Endothelial cell of umbilical vein (primary cell): ENCODE results near the gene HNRNPH2. TPM values are rescaled to one million over a fixed set of nuclear protein-coding genes. Genes with fewer than 3 reads are reported as not detected.

Experiments used
- BruUV-seq: library from RNA; stranded (reverse); fragments of 400-500 nt; replicated peaks from 2 replicates; lab custom pipeline; 2021; lab: Mats Ljungman, UMichigan
- CTCF ChIA-PET: fragments of 300-600, 350-600 bp; sonication (Branson Sonifier 250); formaldehyde crosslinking; loops from one replicate; lab custom pipeline; 2021; ENCODE audit warnings: antibody characterized with exemption, inconsistent platforms; lab: Charles Lee
- POLR2A ChIA-PET: fragments of 300-600, 350-600 bp; sonication (Branson Sonifier 250); formaldehyde crosslinking; loops from one replicate; lab custom pipeline; 2021; ENCODE audit warnings: antibody characterized with exemption, inconsistent platforms; lab: Charles Lee
- DNase-seq: peaks from one replicate; pipeline ENCODE4 v3.0.0-alpha.2; 2011; ENCODE audit warnings: low read depth, low spot score
- FAIRE-seq: peaks from 2 replicates; lab custom pipeline; 2011; peaks lifted over from hg19 to GRCh38; lab: Jason Lieb, UNC
- H2AFZ ChIP-seq: 2 replicates; pipeline ENCODE4 v1.6.0; 2012; ENCODE audit warnings: low read depth, low read length, control low read depth, inconsistent platforms
- H3K27ac ChIP-seq: 2 replicates; pipeline ENCODE4 v1.5.1; 2011; ENCODE audit warnings: low read depth, mild to moderate bottlenecking, control low read depth, low read length, moderate library complexity; ENCODE audit not compliant: insufficient read depth
- H3K27me3 ChIP-seq, 2 experiments: 2 replicates each; pipeline versions ENCODE4 v1.6.0 to v1.6.1; 2011; ENCODE audit warnings: low read length in 2 of 2, mixed read lengths in 1 of 2; ENCODE audit not compliant: control insufficient read depth in 2 of 2, insufficient read depth in 2 of 2
- H3K36me3 ChIP-seq, 2 experiments: 2 replicates in 1 of 2; 3 replicates in 1 of 2; pipeline ENCODE4 v1.5.1; 2011; ENCODE audit warnings: low read length in 2 of 2, mild to moderate bottlenecking in 1 of 2, moderate library complexity in 1 of 2; ENCODE audit not compliant: control insufficient read depth in 2 of 2, insufficient read depth in 2 of 2; ENCODE audit errors: extremely low read depth in 1 of 2
- H3K4me1 ChIP-seq: 3 replicates; pipeline ENCODE4 v1.5.1; 2011; ENCODE audit warnings: mild to moderate bottlenecking, low read length; ENCODE audit not compliant: control insufficient read depth, insufficient read depth; ENCODE audit errors: extremely low read depth
- H3K4me2 ChIP-seq: 2 replicates; pipeline ENCODE4 v1.6.1; 2011; ENCODE audit warnings: low read length, control low read depth, mixed read lengths; ENCODE audit not compliant: insufficient read depth
- H3K4me3 ChIP-seq, 3 experiments: fragments of 200-600 bp in 1 of 3; sonication (generic), shearing (Covaris generic) in 1 of 3; replicated peaks in 1 of 3; 2 replicates each; pipeline ENCODE4 v1.5.1; 2011 to 2016; ENCODE audit warnings: control low read depth in 3 of 3, low read length in 3 of 3, mild to moderate bottlenecking in 2 of 3, inconsistent platforms in 1 of 3, low read depth in 1 of 3, moderate library complexity in 1 of 3; ENCODE audit not compliant: insufficient read depth in 1 of 3
- H3K79me2 ChIP-seq: 2 replicates; pipeline ENCODE4 v1.6.0; 2012; ENCODE audit warnings: low read length, inconsistent platforms; ENCODE audit not compliant: control insufficient read depth, insufficient read depth
- H3K9ac ChIP-seq: replicated peaks from 2 replicates; pipeline ENCODE3; 2011; ENCODE audit warnings: low read length, control low read depth; ENCODE audit not compliant: insufficient read depth; ENCODE audit errors: extremely low read depth
- H3K9me1 ChIP-seq: replicated peaks from 3 replicates; pipeline ENCODE4 v1.6.0; 2011; ENCODE audit warnings: mild to moderate bottlenecking, low read length; ENCODE audit not compliant: control insufficient read depth, insufficient read depth; ENCODE audit errors: extremely low read depth
- H3K9me3 ChIP-seq: replicated peaks from 2 replicates; pipeline ENCODE4 v1.5.1; 2012; ENCODE audit warnings: low read length, inconsistent platforms; ENCODE audit not compliant: control insufficient read depth, insufficient read depth
- H4K20me1 ChIP-seq: replicated peaks from 2 replicates; pipeline ENCODE3; 2011; ENCODE audit warnings: mild to moderate bottlenecking, low read length; ENCODE audit not compliant: control insufficient read depth, insufficient read depth; ENCODE audit errors: extremely low read depth
- CTCF ChIP-seq, 2 donors: IDR thresholded peaks; 1 replicate in 1 of 2; 2 replicates in 1 of 2; pipeline ENCODE4 v1.5.1; 2011; ENCODE audit warnings: low read length in 2 of 2, mild to moderate bottlenecking in 2 of 2, moderate library complexity in 2 of 2, control low read depth in 1 of 2, inconsistent platforms in 1 of 2, low read depth in 1 of 2; ENCODE audit not compliant: insufficient read depth in 1 of 2; ENCODE audit errors: extremely low read depth in 1 of 2
- EZH2 ChIP-seq: IDR thresholded peaks from 2 replicates; pipeline ENCODE4 v1.6.1; 2012; ENCODE audit warnings: borderline replicate concordance, low read depth, mild to moderate bottlenecking, moderate library complexity, low read length, inconsistent platforms; ENCODE audit not compliant: severe bottlenecking
- FOS ChIP-seq: IDR thresholded peaks from 2 replicates; pipeline ENCODE4 v1.6.1; 2011; ENCODE audit warnings: mild to moderate bottlenecking, low read length, moderate library complexity, borderline replicate concordance; ENCODE audit not compliant: insufficient read depth
- GATA2 ChIP-seq: IDR thresholded peaks from 2 replicates; pipeline ENCODE4 v1.7.0; 2011; ENCODE audit warnings: low read depth, mild to moderate bottlenecking, moderate library complexity, mixed read lengths, low read length; ENCODE audit not compliant: insufficient read length, insufficient read depth
- JUN ChIP-seq: IDR thresholded peaks from 2 replicates; pipeline ENCODE4 v1.6.1; 2011; ENCODE audit warnings: borderline replicate concordance, low read depth; ENCODE audit not compliant: insufficient read length, insufficient read depth
- MAX ChIP-seq: IDR thresholded peaks from 2 replicates; pipeline ENCODE4 v1.6.1; 2011; ENCODE audit not compliant: insufficient read depth, insufficient read length
- MYC ChIP-seq: IDR thresholded peaks from one replicate; pipeline ENCODE4 v1.6.1; 2011; ENCODE audit warnings: mild to moderate bottlenecking, low read depth, low read length
- POLR2A ChIP-seq: IDR thresholded peaks from 2 replicates; pipeline ENCODE4 v1.6.1; 2012; ENCODE audit warnings: low read depth, mild to moderate bottlenecking, control low read depth, low read length
- POLR2AphosphoS5 ChIP-seq: IDR thresholded peaks from 2 replicates; pipeline ENCODE4 v1.6.1; 2012; ENCODE audit warnings: low read depth, mild to moderate bottlenecking, control low read depth, low read length, moderate library complexity; ENCODE audit not compliant: insufficient read depth
- dilution Hi-C: fragments of 300-500 bp; cut with MboI; formaldehyde crosslinking; loops from one replicate; pipeline ENCODE4 v1.15.0; 2019; ENCODE audit warnings: low sequenced_read_pairs; ENCODE audit not compliant: extremely low pct_ligation_motif_present
- intact Hi-C: fragments of 100-400 bp; cut with micrococcal nuclease; formaldehyde crosslinking; loops from one replicate; pipeline ENCODE4 v1.10.0; 2022
- polyA plus RNA-seq, 4 experiments: library from polyadenylated mRNA; depleted of rRNA in 3 of 4; stranded (reverse) in 3 of 4; unstranded in 1 of 4; fragments of >200 nt; gene quantifications; 2 replicates each; pipeline versions ENCODE4 v1.2.1 to v1.2.3, GENCODE V29; 2011 to 2012; ENCODE audit warnings: missing spikeins in 1 of 4
- total RNA-seq: library from RNA; stranded (reverse); gene quantifications from 2 replicates; pipeline ENCODE4 v1.2.3, GENCODE V29; 2021

HNRNPH2 gene
- total and polyA plus RNA-seq, 2 donors (not counting 3 experiments of a cell fraction or from before 2014, with no cell fraction given) = 29.3 to 59.1 TPM

- Histone ChIP-seq H3K27ac (no peak overlapping the region), H3K36me3 (no peaks in the 10 kb centered on the region), H4K20me1 (no peaks in the 10 kb centered on the region), H3K9me3 (no peaks in the 10 kb centered on the region), H3K4me3 (no peak overlapping the region), H3K9me1 (no peaks in the 10 kb centered on the region), H2AFZ (no peak overlapping the region), H3K27me3 (no peaks in the 10 kb centered on the region), H3K9ac (no peak overlapping the region), H3K4me2 (no peak overlapping the region), H3K4me1 (no peaks in the 10 kb centered on the region), H3K79me2 (no peaks in the 10 kb centered on the region)
- intact Hi-C loops = no loop called here
- ChIA-PET CTCF (no interaction called here), POLR2A (no interaction called here)
- DNase-seq (no peak), FAIRE-seq (no peak)
- BruUV-seq = no TSS peak
- TF ChIP-seq FOS (no peak), POLR2A (no peak), MAX (no peak), JUN (no peak), POLR2AphosphoS5 (no peak), MYC (no peak), EZH2 (no peak), CTCF (IDR thresholded peaks at IDR 0.05; ENCODE audit: extremely low read depth in 1 of 2, insufficient read depth in 1 of 2, low read depth in 1 of 2, low read length in 2 of 2) (no peak), GATA2 (no peak)
- dilution Hi-C loops = no loop called here
Observed at GRCh38 chrX:101359966-101360365, 48.1 kb upstream of the HNRNPH2 start.
